ENCODE measurements around the gene COA8.
A peak's percentile ranks its signal among the peaks of the same experiment; 100 is the strongest.

Gene COA8

GRCh38 chr14:103549361-103550311 is 13.1 kb upstream of the COA8 start:
- DNase-seq: no peak

GRCh38 chr14:103550451-103551337 is 12.1 kb upstream of the COA8 start:
- DNase-seq: no peak

DNA sequence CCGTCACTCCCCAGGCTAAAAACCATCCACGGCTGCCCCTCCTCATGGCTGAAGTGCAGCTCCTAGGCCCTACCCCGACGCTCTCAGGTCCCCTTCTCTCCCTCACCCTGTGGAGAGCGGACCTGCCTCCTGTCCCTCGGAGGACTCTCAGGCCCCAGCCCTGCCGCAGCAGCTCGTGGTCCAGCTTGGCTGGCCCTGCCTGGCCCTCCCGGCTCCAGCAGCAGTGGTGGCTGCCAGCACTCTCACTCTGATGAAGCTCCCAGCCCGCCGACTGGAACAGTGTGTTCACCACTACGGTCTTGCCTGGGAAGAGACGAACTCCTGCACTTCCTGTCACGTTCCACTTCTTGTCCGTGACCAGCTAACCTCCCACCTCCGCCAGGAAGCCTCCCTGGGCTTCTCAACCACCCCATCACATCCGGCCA is 11.4 kb upstream of the COA8 start:
- no peak for DNase-seq

DNA sequence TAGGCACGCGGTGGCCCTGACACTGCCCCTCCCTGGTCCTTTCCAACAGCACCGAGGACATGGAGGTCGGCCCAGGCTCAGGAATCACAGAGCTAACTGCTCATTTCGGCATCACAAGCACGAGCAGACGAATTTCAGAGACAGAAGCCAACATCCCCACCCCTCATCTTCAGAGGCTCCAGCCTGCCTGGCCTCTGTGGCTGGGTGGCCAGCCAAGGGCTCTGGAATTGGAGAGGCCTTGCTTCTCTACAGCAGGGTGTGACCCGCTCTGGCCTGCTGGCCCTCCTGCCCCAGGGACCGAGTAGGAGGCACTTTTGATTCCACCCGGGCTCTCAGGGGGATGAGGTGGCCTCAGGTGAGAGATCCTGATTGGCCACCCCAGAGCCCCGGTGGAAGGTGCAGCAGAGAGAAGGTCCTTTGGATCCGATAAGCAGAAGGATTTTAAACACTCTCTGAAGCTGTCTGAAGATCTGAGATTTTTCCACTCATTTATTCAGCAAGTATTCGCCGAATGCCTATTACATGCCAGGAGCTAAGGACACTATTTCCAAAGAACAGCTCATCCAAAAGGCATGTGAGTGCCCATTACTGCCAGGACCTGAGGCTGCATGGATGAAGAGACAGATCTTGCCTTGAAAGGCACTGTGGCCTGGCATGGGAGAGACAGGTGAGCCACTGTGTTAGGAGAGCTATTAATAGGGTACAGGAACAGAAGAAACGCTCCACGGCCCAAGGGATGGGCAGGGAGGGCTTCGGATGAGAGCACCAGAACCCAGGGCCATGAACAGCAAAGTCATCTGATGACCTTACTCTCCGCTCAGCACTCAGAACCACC is 10.5 kb upstream of the COA8 start:
- no peak for DNase-seq

GRCh38 chr14:103552846-103553210 is 9.9 kb upstream of the COA8 start:
- DNase-seq: no peak

GRCh38 chr14:103555559-103556337 is 7.0 kb upstream of the COA8 start:
- DNase-seq: no peak

- DNase-seq: peak; percentile 72
Observed at GRCh38 chr14:103556946-103557758, 5.6 kb upstream of the COA8 start.

- DNase-seq: no peak
Observed at GRCh38 chr14:103558071-103558882, 4.5 kb upstream of the COA8 start.

GRCh38 chr14:103559766-103560165 is 3.0 kb upstream of the COA8 start:
- DNase-seq: no peak

DNA sequence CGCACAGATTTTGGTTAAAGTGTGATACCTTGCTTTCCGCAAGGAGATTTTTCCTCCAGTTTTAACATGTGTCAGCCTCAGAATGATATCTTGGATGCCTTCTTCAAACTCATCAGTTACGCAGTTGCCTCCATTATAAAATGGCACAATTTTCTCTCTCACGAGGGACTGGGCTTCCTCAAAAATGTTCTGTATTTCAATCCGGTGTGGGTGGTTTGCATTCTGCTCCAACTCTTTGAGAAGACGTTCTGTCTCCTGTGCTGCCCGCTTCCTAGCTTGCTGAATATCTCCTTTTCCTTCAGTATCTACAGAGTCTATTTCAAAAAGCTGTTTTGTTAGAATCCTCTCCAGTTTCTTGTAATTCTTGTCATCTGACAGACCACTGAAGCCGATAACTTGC is 2.1 kb upstream of the COA8 start:
- DNase-seq: no peak

DNA sequence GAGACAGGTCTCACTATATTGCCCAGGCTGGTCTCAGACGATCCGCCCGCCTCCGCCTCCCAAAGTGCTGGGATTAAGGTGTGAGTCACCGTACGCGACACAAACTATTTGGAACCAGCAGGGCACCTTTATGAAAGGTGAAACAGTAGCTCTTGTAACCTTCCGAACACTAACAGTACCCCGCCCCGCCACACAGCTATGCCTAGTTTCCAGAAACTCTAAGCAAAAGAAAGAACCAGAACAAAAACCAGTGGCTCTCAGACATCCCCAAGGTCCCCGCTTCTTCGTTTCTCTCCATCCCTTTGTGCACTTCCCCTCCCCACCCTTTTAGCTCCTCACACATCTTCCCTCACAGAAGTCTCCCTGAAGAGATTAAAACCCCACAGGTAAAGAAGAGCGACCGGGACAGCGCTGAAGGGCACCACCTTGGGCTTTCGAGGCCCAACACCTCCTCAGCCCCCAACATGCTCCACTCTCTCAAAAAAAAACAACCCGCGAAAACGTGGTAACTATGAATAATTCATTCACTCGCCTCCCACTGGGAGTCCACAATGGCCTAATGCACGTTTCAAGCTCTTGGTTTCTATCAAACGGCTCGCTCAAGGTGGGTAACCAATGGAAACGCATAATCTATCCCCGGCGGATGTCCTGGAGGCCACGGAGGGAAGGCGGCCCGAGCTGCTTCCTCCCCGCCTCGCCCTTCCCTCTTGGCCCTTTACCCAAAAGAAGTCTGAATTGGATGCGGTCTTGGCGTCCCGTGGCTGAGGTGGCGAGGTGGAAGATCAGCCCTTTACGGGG is 1.2 kb upstream of the COA8 start:
- peak; percentile 22 for DNase-seq

DNA sequence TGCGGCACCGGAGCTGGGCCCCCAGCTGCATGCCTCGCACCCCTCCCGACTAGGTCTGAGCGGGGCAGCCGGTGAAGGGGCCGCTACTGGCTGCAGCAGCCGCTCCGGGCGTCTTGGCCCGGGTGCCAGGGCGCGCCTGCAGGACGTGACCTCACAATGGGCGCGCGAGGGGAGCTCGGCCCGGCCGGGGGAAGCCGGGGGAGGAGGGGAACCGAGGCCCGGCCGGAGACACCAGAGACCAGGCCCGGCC is 656 bp upstream of the COA8 start:
- DNase-seq: no peak

DNA sequence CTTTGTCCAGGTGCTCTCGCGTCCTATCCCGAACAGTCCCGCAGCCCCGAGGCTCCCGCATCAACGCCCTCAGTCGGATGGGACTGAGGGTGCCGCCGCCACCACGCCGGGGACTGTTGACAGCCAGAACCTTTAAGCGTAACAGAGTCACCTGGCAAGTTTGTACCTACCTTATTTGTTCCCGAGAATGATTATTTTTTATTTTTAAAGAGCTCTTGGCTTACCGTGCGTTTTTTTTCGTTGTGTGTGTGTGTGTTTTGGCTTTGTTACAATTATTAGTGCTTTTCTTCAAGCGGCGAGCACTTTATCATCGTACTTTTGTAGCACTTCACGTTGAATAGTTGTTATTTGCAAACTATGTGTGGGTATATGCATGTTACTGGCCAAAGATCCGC is 463 bp downstream of the COA8 start:
- DNase-seq: no peak

GRCh38 chr14:103563844-103564505 is 1.2 kb downstream of the COA8 start:
- no peak for DNase-seq

- DNase-seq: no peak
Observed at GRCh38 chr14:103568952-103569351, 6.2 kb downstream of the COA8 start.

DNA sequence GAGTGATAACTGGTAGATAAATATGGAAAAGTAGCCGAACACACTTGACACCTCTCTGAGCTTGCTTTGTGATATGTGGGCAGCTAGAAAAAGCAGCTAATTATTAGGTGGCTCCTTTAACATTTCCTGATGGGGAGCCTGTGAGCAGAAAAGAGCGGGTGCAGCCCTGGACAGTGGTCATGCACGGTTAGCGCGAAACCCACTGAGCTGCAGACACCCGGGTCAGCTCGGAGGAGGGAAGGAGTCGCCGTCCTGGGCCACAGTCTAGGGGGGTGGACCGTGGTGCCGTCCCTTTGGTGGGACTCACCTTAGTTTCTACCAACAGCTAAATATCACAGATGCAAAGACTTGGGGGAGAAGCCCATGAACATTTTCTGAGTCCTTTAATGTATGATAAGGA is 6.6 kb downstream of the COA8 start:
- DNase-seq: no peak

- no peak for DNase-seq
Observed at GRCh38 chr14:103574104-103574503, 11.3 kb downstream of the COA8 start.

- DNase-seq: no peak
Observed at GRCh38 chr14:103574707-103575285, 12.0 kb downstream of the COA8 start.

Data from NCI-H82 (cell line).